Fibroblast of lung (primary cell): ENCODE results near the gene ESM1.

Experiments used
- CTCF ChIP-seq, 2 donors: IDR thresholded peaks in 1 of 2; conservative IDR thresholded peaks in 1 of 2; 1 replicate in 1 of 2; 2 replicates in 1 of 2; pipeline ENCODE4 v1.5.1; 2011 to 2012; ENCODE audit warnings: low read length in 2 of 2, control low read depth in 1 of 2, inconsistent platforms in 1 of 2, low read depth in 1 of 2, mild to moderate bottlenecking in 1 of 2
- EZH2 ChIP-seq: IDR thresholded peaks from 2 replicates; pipeline ENCODE4 v1.5.1; 2012; ENCODE audit warnings: low read length, control low read depth, mild to moderate bottlenecking; ENCODE audit errors: missing control alignments

GRCh38 chr5:54988218-54988617 is 2.8 kb upstream of the ESM1 start:
- TF ChIP-seq CTCF (conservative IDR thresholded peaks at IDR 0.05 in 1 of 2, IDR thresholded peaks at IDR 0.05 in 1 of 2; ENCODE audit: low read depth in 1 of 2, low read length in 2 of 2): no peak
- no peak for TF ChIP-seq EZH2
